Measurements from ENCODE around the gene LY6G5B. TPM values are rescaled to one million over a fixed set of nuclear protein-coding genes. Genes with fewer than 3 reads are reported as not detected.
A peak's percentile ranks its signal among the peaks of the same experiment; 100 is the strongest.

The LY6G5B gene
- total RNA-seq, 4 donors from 2014 or later, result 2.4 to 21.3 (median 10.3) TPM

- in situ Hi-C loops (cut with MboI; ENCODE audit: low pct_ligation_motif_present in 1 of 4, low pct_unique_long_range_greater_than_20kb in 1 of 4, low sequenced_read_pairs in 3 of 4), result loop anchor here in 1 of 4 donors (10.0 kb wide), 1 partner anchor 81 kb away; the partner anchor contains the start of gene SAPCD1
- Histone ChIP-seq H3K27ac (peak overlapping the region in 3 of 4 donors; percentile 26 to 78 (median 73)), H3K27me3 (no peaks in the 10 kb centered on the region), H3K9me3 (no peaks in the 10 kb centered on the region), H3K4me1 (peaks cover 5 to 26% (median 11%) of the 10 kb centered on the region in 4 donors), H3K36me3 (peaks cover 0 to 17% (median 10%) of the 10 kb centered on the region in 4 donors), H3K4me3 (peak overlapping the region in 1 of 4 donors; percentile 43)
- intact Hi-C loops (cut with DNase I; ENCODE audit: low total_unique reads), result loop anchor here (10.0 kb wide), 1 partner anchor 151 kb away; no protein-coding TSS in a partner anchor
- no peak for DNase-seq
- 85 to 92% methylated on average over 7 to 13 of the region's 13 CpGs for WGBS, 2 donors (ENCODE audit: low coverage in 1 of 2)
- TF ChIP-seq EP300 (IDR thresholded peaks at IDR 0.05; ENCODE audit: low read depth) (no peak), POLR2A (IDR thresholded peaks at IDR 0.05) (no peak), CTCF (IDR thresholded peaks at IDR 0.05) (no peak), POLR2AphosphoS5 (IDR thresholded peaks at IDR 0.05) (no peak)
Measured at GRCh38 chr6:31683591-31683990, 13.8 kb downstream of the LY6G5B start.

- DNase-seq, result no peak
- Histone ChIP-seq H3K36me3 (peaks cover 0 to 28% (median 14%) of the 10 kb centered on the region in 4 donors), H3K4me1 (peaks cover 3 to 14% (median 4%) of the 10 kb centered on the region in 4 donors), H3K9me3 (no peaks in the 10 kb centered on the region), H3K4me3 (no peak overlapping the region), H3K27ac (no peak overlapping the region), H3K27me3 (no peaks in the 10 kb centered on the region)
- intact Hi-C loops (cut with DNase I; ENCODE audit: low total_unique reads), result loop anchor here (10.0 kb wide), 1 partner anchor 148 kb away; no protein-coding TSS in a partner anchor
- WGBS, 2 donors (ENCODE audit: low coverage in 1 of 2), result 61 to 87% methylated on average over 3 to 5 of the region's 5 CpGs
- no peak for TF ChIP-seq POLR2A (IDR thresholded peaks at IDR 0.05)
- no peak for TF ChIP-seq CTCF (IDR thresholded peaks at IDR 0.05)
- no peak for TF ChIP-seq POLR2AphosphoS5 (IDR thresholded peaks at IDR 0.05)
- no peak for TF ChIP-seq EP300 (IDR thresholded peaks at IDR 0.05; ENCODE audit: low read depth)
- in situ Hi-C loops (cut with MboI; ENCODE audit: low pct_ligation_motif_present in 1 of 4, low pct_unique_long_range_greater_than_20kb in 1 of 4, low sequenced_read_pairs in 3 of 4), result loop anchor here in 2 of 4 donors (5.0 to 10.0 kb wide), 2 partner anchors 78 to 81 kb away; partner anchors contain the start of gene SAPCD1 (in 1 of the 2)
Measured at GRCh38 chr6:31686483-31686882, 16.7 kb downstream of the LY6G5B start.

GRCh38 chr6:31687321-31687720 lies 17.5 kb downstream of the LY6G5B start:
- no peak overlapping the region for H3K4me3 ChIP-seq
- H3K4me1 ChIP-seq, result peaks cover 0 to 6% (median 0%) of the 10 kb centered on the region in 4 donors
- peaks cover 0 to 34% (median 16%) of the 10 kb centered on the region in 4 donors for H3K36me3 ChIP-seq
- intact Hi-C loops (cut with DNase I; ENCODE audit: low total_unique reads) (loop anchor here (10.0 kb wide), 1 partner anchor 147 kb away; no protein-coding TSS in a partner anchor), in situ Hi-C loops (cut with MboI; ENCODE audit: low pct_ligation_motif_present in 1 of 4, low pct_unique_long_range_greater_than_20kb in 1 of 4, low sequenced_read_pairs in 3 of 4) (loop anchor here in 2 of 4 donors (5.0 to 10.0 kb wide), 2 partner anchors 77 to 80 kb away; partner anchors contain the start of gene SAPCD1 (in 1 of the 2))
- DNase-seq, result no peak
- TF ChIP-seq EP300 (IDR thresholded peaks at IDR 0.05; ENCODE audit: low read depth) (no peak), POLR2AphosphoS5 (IDR thresholded peaks at IDR 0.05) (no peak), CTCF (IDR thresholded peaks at IDR 0.05) (no peak), POLR2A (IDR thresholded peaks at IDR 0.05) (no peak)
- H3K9me3 ChIP-seq, result no peaks in the 10 kb centered on the region
- 87 to 89% methylated on average over 7 to 8 of the region's 8 CpGs for WGBS, 2 donors (ENCODE audit: low coverage in 1 of 2)
- no peak overlapping the region for H3K27ac ChIP-seq
- no peaks in the 10 kb centered on the region for H3K27me3 ChIP-seq

GRCh38 chr6:31687860-31688693 lies 18.3 kb downstream of the LY6G5B start:
- Histone ChIP-seq H3K4me3 (no peak overlapping the region), H3K36me3 (peaks cover 0 to 39% (median 18%) of the 10 kb centered on the region in 4 donors), H3K4me1 (peaks cover 0 to 4% (median 0%) of the 10 kb centered on the region in 4 donors), H3K27me3 (no peaks in the 10 kb centered on the region), H3K27ac (no peak overlapping the region), H3K9me3 (no peaks in the 10 kb centered on the region)
- in situ Hi-C loops (cut with MboI; ENCODE audit: low pct_ligation_motif_present in 1 of 4, low pct_unique_long_range_greater_than_20kb in 1 of 4, low sequenced_read_pairs in 3 of 4) (loop anchor here in 2 of 4 donors (5.0 to 10.0 kb wide), 2 partner anchors 77 to 79 kb away; partner anchors contain the start of gene SAPCD1 (in 1 of the 2)), intact Hi-C loops (cut with DNase I; ENCODE audit: low total_unique reads) (loop anchor here (10.0 kb wide), 1 partner anchor 147 kb away; no protein-coding TSS in a partner anchor)
- no peak for DNase-seq
- WGBS, 2 donors (ENCODE audit: low coverage in 1 of 2), result 79 to 88% methylated on average over 2 to 14 of the region's 14 CpGs
- TF ChIP-seq CTCF (IDR thresholded peaks at IDR 0.05) (no peak), POLR2A (IDR thresholded peaks at IDR 0.05) (no peak)
